GM21737 (cell line): ENCODE data around the gene CDYL2.

Experiments used
- ATAC-seq: cut with Tn5 transposase; IDR thresholded peaks from one replicate; pipeline ENCODE4 v1.9.1; 2021; ENCODE audit warnings: mild to moderate bottlenecking, moderate library complexity; ENCODE audit not compliant: unreplicated experiment

CDYL2 gene

GRCh38 chr16:80710918-80711317 is 93.5 kb downstream of the CDYL2 start:
- ATAC-seq, result no peak

DNA sequence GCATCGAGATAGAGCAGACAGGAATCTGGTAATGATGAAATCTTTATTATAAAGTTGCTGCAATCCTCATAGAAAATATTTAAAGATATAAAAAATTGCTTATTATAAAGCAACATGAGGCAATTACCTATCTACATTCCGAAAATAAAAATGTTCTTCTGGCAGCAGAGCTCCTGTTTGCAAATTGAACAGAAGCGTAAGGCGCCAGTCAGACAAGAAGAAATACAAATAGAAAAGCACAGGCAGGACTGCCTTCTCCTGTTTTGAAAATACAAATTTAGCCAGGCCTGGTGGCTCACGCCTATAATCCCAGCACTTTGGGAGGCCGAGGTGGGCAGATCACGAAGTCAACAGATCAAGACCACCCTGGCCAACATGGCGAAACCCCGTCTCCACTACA is 95.6 kb downstream of the CDYL2 start:
- ATAC-seq, result no peak

DNA sequence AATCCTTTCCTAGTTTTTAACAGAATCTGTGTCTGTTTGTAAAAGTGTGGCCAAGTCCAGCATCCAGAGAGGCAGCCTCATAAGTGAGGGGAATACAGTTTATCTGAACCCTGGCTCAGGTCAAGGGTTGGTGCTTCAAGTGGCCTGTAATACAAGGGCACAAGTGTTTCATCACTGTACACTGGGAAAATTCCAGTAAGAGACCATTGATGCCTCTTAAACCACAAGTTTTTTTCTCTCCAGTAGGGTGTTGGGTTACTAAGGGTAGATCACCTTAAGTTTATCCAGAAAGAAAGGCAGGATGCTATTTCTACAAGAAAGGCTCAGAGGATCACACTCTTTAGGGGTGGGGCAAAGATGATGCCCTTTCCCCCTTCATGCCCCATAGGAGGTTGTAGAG is 96.7 kb downstream of the CDYL2 start:
- ATAC-seq, result no peak

DNA sequence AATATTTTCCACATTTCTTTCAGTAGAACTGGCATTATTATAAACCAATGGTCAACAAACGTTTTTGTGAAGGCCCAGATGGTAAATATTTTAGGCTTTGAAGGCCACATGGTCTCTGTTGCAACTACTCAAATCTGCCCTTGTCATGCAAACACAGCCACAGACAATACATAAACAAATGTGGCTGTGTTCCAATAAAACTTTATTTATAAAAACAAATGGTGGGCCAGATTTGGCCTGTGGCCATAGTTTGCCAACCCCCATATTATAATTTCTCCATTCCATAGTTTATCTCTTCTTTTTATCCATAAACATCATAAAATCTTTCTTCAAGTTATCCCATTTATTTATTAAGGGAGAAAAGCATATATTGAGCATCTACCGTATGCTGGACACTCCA is 98.8 kb downstream of the CDYL2 start:
- no peak for ATAC-seq

DNA sequence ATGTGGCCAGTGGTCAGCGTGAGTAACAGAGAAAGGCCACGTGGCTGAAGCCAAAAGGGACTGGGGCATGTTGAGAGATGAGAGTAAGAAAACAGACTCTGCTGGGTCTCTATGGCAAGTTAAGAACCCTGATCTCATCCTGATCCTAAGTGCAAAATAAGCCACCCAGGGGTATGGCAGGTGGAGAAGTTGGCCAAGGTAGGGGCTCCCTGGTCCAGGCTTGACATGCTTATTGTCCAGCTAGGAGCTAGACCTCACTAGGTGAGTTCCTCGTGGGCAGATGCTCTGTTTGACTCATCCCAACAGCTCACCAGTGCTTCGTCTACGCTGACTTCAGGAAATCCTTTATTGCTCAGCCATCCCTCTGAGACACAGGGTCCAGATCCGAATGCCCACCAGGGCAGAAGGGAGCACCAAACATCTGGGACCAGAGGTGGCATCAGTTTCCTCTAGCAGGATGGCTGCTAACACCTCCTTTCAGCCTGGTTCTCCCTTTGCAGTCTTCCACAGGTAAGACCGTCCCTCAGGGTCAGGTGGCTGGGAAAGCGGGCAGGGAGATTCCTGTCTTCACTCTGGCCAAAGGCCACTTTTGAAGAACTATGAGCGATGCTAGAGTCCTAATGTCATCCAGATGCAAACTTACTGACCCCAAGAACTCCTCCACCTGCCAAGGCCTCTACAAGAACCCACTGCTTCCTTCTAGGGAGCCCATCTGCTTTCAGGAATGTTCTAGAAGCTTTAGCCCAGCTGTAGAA is 99.5 kb downstream of the CDYL2 start:
- no peak for ATAC-seq

- no peak for ATAC-seq
Measured at GRCh38 chr16:80703131-80704071, 101.0 kb downstream of the CDYL2 start.

- no peak for ATAC-seq
Measured at GRCh38 chr16:80702696-80703095, 101.7 kb downstream of the CDYL2 start.

GRCh38 chr16:80700558-80700957 is 103.8 kb downstream of the CDYL2 start:
- ATAC-seq, result no peak

- no peak for ATAC-seq
Measured at GRCh38 chr16:80695020-80695419, 109.4 kb downstream of the CDYL2 start.

- ATAC-seq, result no peak
Measured at GRCh38 chr16:80693553-80693952, 110.8 kb downstream of the CDYL2 start.

DNA sequence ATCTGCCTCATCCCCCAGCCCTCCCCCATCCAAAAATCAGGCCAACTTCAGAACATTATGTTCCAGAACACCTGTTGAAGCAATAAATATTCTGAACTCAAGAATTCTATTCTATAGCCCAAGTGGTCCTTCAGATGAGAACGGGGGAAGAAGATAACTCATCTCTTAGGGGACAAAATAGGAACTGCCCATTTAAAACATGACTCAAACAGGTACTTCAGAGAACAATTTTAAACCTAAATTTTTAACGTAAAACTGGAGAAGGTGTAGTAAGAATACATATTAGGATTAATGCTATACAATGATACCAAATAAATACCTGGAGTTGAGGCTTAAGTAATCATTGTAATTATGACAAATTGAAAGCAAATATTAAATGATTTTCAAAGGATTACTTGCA is 112.1 kb downstream of the CDYL2 start:
- no peak for ATAC-seq

DNA sequence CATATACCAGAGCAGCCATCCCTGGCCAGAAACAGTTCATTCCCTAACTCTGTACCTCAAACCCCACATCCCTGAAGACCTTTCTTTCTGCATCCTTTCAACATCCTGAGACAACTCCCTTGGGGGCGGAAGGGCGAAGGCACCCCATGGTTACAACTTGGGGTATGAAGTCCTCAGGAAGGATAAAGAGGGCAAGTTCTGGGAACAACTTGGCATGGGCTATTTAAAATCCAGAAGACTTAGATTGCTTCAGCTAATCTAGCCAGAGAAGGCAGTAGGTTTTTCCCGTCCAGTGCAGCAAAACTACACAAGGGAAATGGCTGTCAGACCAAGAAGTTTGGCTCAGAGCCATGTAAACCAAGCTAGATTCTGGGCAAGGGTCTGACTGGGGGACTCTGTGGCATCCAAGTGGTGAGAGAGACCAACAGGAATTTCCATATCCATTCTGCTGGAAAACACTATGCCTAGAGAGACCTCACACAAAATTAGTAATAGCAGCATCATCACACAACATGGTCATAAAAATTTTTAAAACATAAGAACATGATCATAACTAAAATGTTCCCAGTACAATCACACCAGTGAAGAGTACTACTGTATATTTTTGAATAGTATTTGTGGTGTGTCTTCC is 113.2 kb downstream of the CDYL2 start:
- no peak for ATAC-seq

- no peak for ATAC-seq
Measured at GRCh38 chr16:80689487-80689886, 114.9 kb downstream of the CDYL2 start.

DNA sequence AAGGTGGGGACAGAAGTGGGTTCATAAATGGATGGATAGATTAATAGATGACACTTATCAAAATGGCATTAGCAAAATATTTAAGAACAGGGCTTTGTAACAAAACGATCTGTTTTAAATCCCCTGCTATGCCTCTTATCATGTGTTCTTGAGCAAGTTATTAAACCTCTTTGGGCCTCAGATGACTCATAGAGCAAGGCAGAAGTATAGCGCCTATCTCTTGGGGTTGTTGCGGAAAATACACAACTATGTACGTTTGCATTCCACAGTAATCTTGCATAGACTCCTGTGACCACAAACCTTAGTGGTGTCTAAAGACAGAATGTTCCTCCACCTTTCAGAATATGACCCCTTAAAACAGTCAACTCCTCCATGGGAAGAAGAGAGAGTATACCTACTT is 116.8 kb downstream of the CDYL2 start:
- no peak for ATAC-seq

- no peak for ATAC-seq
Measured at GRCh38 chr16:80684906-80685305, 119.5 kb downstream of the CDYL2 start.

GRCh38 chr16:80684136-80684765 is 120.1 kb downstream of the CDYL2 start:
- ATAC-seq, result no peak

DNA sequence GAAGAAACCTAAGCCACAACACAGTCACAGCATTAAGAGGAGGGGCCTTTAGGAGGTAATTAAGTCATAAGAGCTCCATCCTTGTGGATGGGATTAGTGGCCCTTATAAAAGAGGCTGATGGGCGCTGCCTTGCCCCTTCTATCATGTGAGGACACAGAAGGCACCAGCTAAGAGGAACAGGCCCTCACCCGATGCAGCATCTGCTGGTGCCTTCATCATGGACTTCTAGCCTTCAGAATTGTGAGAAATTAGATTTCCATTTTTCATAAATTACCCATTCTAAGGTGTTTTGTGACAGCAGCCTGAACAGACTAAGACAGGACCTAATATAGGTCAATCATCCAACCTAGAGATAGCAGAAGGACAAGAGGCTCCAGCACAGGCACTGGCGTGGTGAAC is 120.8 kb downstream of the CDYL2 start:
- ATAC-seq, result no peak

DNA sequence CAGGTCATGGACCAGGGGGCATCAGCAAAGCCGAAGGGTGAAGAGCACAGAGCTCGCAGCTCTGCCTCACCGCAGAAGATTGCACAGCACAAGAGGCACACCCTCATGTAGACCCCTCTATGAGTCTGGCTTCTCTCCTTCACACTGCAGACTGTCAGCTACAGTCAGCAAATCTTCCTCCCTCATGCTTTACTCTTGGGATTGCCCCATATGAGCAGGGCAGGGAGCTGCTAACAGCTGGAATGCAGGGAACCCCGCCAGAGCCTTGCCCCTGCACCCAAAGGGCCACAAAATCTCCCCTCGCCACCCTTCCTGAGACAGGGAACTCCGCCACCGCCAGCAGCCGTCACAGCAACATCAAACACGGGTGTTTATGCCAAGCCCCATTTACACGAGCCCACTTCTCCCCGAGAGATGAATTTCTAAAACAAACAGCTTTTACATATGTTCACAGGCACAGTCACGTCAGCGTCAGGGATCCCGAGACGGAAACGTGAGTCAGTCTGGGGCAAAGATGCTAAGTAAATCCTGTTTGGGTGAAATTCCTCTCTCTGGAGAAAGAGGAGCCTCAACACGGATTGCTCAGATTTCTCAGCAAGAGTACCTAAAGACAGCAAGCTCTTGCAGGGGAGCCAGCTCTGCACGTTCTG is 121.9 kb downstream of the CDYL2 start:
- ATAC-seq, result no peak

DNA sequence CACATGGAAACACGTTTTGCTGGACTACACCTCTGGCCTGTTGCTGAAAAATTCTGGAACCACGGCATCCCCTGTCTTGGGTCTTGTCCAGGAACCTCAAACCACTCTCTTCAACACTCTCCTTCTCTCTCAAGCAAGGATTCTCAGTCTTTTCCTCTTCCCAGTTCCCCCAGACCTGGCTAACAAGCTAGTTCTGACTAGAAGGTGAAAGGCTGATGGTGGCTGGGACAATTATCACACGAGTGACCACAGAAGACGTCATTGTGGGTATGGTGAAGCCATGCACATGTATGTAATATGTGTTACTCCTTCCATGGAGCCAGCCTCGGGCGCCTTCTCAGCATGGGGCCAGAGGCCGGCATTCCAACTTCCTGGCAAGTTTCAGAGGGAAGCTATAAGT is 123.0 kb downstream of the CDYL2 start:
- no peak for ATAC-seq

DNA sequence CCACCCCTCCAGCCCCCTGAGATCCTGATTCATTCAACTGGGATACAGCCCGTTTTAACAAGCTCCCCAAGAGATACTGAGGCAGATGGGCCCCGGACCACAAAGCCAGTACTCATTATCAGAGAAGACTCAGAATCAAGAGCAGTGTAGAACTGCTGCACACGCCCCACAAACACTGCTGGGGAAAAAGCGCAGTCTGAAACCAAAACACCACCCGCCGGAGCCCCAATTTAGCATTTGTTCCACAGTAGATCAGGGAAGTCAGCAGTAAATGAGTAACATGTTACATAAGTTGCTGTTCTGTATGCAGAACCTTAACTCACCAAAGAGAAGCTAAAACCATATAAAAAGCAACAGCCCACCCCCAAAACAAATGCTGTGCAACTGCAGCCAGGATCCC is 123.6 kb downstream of the CDYL2 start:
- no peak for ATAC-seq

DNA sequence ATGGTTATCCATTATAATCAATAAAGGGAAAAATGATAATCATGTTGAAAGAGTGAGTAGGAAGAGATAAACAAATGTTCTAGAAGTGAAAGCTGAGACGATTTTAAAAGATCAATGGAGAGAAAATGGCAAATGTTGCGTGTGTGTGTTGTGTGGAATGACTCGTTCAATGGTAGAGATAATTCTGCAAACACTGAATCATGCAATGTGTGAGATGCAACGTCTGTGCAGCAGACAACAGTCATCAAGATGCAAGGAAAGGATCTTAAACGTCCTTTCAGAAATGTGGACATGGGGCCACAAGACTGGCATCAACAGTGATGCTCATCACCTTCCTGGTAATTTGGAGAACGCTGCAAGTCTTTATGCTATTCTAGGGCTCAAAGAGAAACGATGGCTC is 124.4 kb downstream of the CDYL2 start:
- ATAC-seq, result no peak
